Measurements from ENCODE around the gene C12orf43.

DNA sequence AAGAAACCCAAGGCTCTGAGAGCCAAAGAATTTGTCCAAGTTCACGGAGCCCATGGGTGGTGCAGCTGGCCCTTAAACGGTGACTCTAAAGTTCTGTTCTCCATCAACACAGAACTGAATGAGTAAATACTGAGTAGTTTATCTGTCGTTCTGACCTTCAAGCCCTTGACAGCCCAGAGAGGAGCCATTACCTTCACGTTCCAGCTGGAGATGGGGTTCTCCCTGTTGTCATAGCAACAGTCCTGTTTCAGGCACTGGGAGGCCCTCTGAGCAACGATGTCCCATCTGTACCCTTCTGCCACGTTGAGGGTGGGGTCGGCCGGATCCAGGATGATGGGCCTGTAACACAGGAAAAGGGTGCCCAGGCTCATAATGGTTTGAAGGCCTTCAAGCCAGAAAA lies 7.5 kb upstream of the C12orf43 start:
- TF ChIP-seq CTCF (IDR thresholded peaks at IDR 0.05), result no peak
- TF ChIP-seq POLR2A (IDR thresholded peaks at IDR 0.05), result no peak

Measured in right lobe of liver (tissue), 4 donors.